Endothelial cell of umbilical vein (primary cell): Measurements from ENCODE around the gene ECI1. TPM values are rescaled to one million over a fixed set of nuclear protein-coding genes. Genes with fewer than 3 reads are reported as not detected.
"Not testable (repeated sequence)": the region's sequence is repeated elsewhere in the genome, so short reads cannot be mapped to it uniquely, and the experiment has no call there.

ENCODE experiments used
- BruUV-seq: library from RNA; stranded (reverse); fragments of 400-500 nt; replicated peaks from 2 replicates; lab custom pipeline; 2021; lab: Mats Ljungman, UMichigan
- CTCF ChIA-PET: fragments of 300-600, 350-600 bp; sonication (Branson Sonifier 250); formaldehyde crosslinking; loops from one replicate; lab custom pipeline; 2021; ENCODE audit warnings: antibody characterized with exemption, inconsistent platforms; lab: Charles Lee
- POLR2A ChIA-PET: fragments of 300-600, 350-600 bp; sonication (Branson Sonifier 250); formaldehyde crosslinking; loops from one replicate; lab custom pipeline; 2021; ENCODE audit warnings: antibody characterized with exemption, inconsistent platforms; lab: Charles Lee
- DNase-seq: peaks from one replicate; pipeline ENCODE4 v3.0.0-alpha.2; 2011; ENCODE audit warnings: low read depth, low spot score
- FAIRE-seq: peaks from 2 replicates; lab custom pipeline; 2011; peaks lifted over from hg19 to GRCh38; lab: Jason Lieb, UNC
- H2AFZ ChIP-seq: 2 replicates; pipeline ENCODE4 v1.6.0; 2012; ENCODE audit warnings: low read depth, low read length, control low read depth, inconsistent platforms
- H3K27ac ChIP-seq: 2 replicates; pipeline ENCODE4 v1.5.1; 2011; ENCODE audit warnings: low read depth, mild to moderate bottlenecking, control low read depth, low read length, moderate library complexity; ENCODE audit not compliant: insufficient read depth
- H3K27me3 ChIP-seq, 2 experiments: 2 replicates each; pipeline versions ENCODE4 v1.6.0 to v1.6.1; 2011; ENCODE audit warnings: low read length in 2 of 2, mixed read lengths in 1 of 2; ENCODE audit not compliant: control insufficient read depth in 2 of 2, insufficient read depth in 2 of 2
- H3K36me3 ChIP-seq, 2 experiments: 2 replicates in 1 of 2; 3 replicates in 1 of 2; pipeline ENCODE4 v1.5.1; 2011; ENCODE audit warnings: low read length in 2 of 2, mild to moderate bottlenecking in 1 of 2, moderate library complexity in 1 of 2; ENCODE audit not compliant: control insufficient read depth in 2 of 2, insufficient read depth in 2 of 2; ENCODE audit errors: extremely low read depth in 1 of 2
- H3K4me1 ChIP-seq: 3 replicates; pipeline ENCODE4 v1.5.1; 2011; ENCODE audit warnings: mild to moderate bottlenecking, low read length; ENCODE audit not compliant: control insufficient read depth, insufficient read depth; ENCODE audit errors: extremely low read depth
- H3K4me2 ChIP-seq: 2 replicates; pipeline ENCODE4 v1.6.1; 2011; ENCODE audit warnings: low read length, control low read depth, mixed read lengths; ENCODE audit not compliant: insufficient read depth
- H3K4me3 ChIP-seq, 3 experiments: fragments of 200-600 bp in 1 of 3; sonication (generic), shearing (Covaris generic) in 1 of 3; replicated peaks in 1 of 3; 2 replicates each; pipeline ENCODE4 v1.5.1; 2011 to 2016; ENCODE audit warnings: control low read depth in 3 of 3, low read length in 3 of 3, mild to moderate bottlenecking in 2 of 3, inconsistent platforms in 1 of 3, low read depth in 1 of 3, moderate library complexity in 1 of 3; ENCODE audit not compliant: insufficient read depth in 1 of 3
- H3K79me2 ChIP-seq: 2 replicates; pipeline ENCODE4 v1.6.0; 2012; ENCODE audit warnings: low read length, inconsistent platforms; ENCODE audit not compliant: control insufficient read depth, insufficient read depth
- H3K9ac ChIP-seq: replicated peaks from 2 replicates; pipeline ENCODE3; 2011; ENCODE audit warnings: low read length, control low read depth; ENCODE audit not compliant: insufficient read depth; ENCODE audit errors: extremely low read depth
- H3K9me1 ChIP-seq: replicated peaks from 3 replicates; pipeline ENCODE4 v1.6.0; 2011; ENCODE audit warnings: mild to moderate bottlenecking, low read length; ENCODE audit not compliant: control insufficient read depth, insufficient read depth; ENCODE audit errors: extremely low read depth
- H3K9me3 ChIP-seq: replicated peaks from 2 replicates; pipeline ENCODE4 v1.5.1; 2012; ENCODE audit warnings: low read length, inconsistent platforms; ENCODE audit not compliant: control insufficient read depth, insufficient read depth
- H4K20me1 ChIP-seq: replicated peaks from 2 replicates; pipeline ENCODE3; 2011; ENCODE audit warnings: mild to moderate bottlenecking, low read length; ENCODE audit not compliant: control insufficient read depth, insufficient read depth; ENCODE audit errors: extremely low read depth
- dilution Hi-C: fragments of 300-500 bp; cut with MboI; formaldehyde crosslinking; loops from one replicate; pipeline ENCODE4 v1.15.0; 2019; ENCODE audit warnings: low sequenced_read_pairs; ENCODE audit not compliant: extremely low pct_ligation_motif_present
- intact Hi-C: fragments of 100-400 bp; cut with micrococcal nuclease; formaldehyde crosslinking; loops from one replicate; pipeline ENCODE4 v1.10.0; 2022
- polyA plus RNA-seq, 4 experiments: library from polyadenylated mRNA; depleted of rRNA in 3 of 4; stranded (reverse) in 3 of 4; unstranded in 1 of 4; fragments of >200 nt; gene quantifications; 2 replicates each; pipeline versions ENCODE4 v1.2.1 to v1.2.3, GENCODE V29; 2011 to 2012; ENCODE audit warnings: missing spikeins in 1 of 4
- total RNA-seq: library from RNA; stranded (reverse); gene quantifications from 2 replicates; pipeline ENCODE4 v1.2.3, GENCODE V29; 2021

ECI1 gene
- total and polyA plus RNA-seq, 2 donors (not counting 3 experiments of a cell fraction or from before 2014, with no cell fraction given) = 43.6 to 48.3 TPM

DNA sequence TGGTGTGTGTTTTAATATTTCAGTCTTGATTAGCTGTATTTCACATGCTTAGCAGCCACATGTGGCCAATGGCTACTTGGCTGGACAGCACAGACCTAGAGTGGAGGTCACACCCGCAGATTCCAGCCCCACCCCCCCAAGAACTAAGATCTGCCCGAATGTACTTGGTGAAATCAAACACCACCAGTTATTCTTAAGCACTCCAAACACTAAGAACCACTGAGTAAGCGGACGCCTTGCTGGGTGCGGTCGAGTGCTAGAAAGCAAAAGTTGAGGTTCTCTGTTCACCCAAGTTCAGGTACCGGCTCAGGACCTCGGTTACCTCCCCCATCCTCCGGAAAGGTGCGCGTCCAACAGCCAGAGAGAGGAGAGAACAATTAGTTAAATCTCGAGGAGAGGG, 15.5 kb upstream of the ECI1 start:
- peak overlapping the region; percentile 78 for H3K27ac ChIP-seq
- DNase-seq (peak; percentile 7), FAIRE-seq (peak; percentile 90)
- BruUV-seq = TSS peak; percentile 29
- H3K9me1 ChIP-seq, H3K27me3 ChIP-seq, H3K4me1 ChIP-seq, dilution Hi-C loops, CTCF ChIA-PET, POLR2A ChIA-PET, H2AFZ ChIP-seq, H3K9me3 ChIP-seq, intact Hi-C loops: not testable (repeated sequence)
- H3K36me3 ChIP-seq = peaks cover 13 to 19% of the 10 kb centered on the region in 2 experiments
- peaks cover 58% of the 10 kb centered on the region for H3K79me2 ChIP-seq
- peak overlapping the region; percentile 40 for H3K9ac ChIP-seq
- H3K4me3 ChIP-seq = peak overlapping the region; percentile 16 to 73 (median 44)
- H3K4me2 ChIP-seq = peak overlapping the region; percentile 85
- peaks cover 10% of the 10 kb centered on the region for H4K20me1 ChIP-seq

- H3K4me3 ChIP-seq, H3K4me1 ChIP-seq, intact Hi-C loops, BruUV-seq, H3K9me1 ChIP-seq, H2AFZ ChIP-seq, H3K4me2 ChIP-seq, POLR2A ChIA-PET, FAIRE-seq, dilution Hi-C loops, DNase-seq, H3K9ac ChIP-seq, H3K27ac ChIP-seq, H3K9me3 ChIP-seq, H3K27me3 ChIP-seq: not testable (repeated sequence)
- H3K79me2 ChIP-seq = peaks cover 72% of the 10 kb centered on the region
- CTCF ChIA-PET = interaction anchor here (1.0 to 2.4 kb wide), 3 partner anchors 12 to 123 kb away, joined by 4 to 7 read pairs (median 5); partner anchors contain the start of gene ECI1
- peaks cover 10% of the 10 kb centered on the region for H4K20me1 ChIP-seq
- H3K36me3 ChIP-seq = peaks cover 25 to 27% of the 10 kb centered on the region in 2 experiments
Measured at GRCh38 chr16:2263026-2263425, 11.6 kb upstream of the ECI1 start.
